ENCODE results near the gene ZNF700. TPM values are rescaled to one million over a fixed set of nuclear protein-coding genes. Genes with fewer than 3 reads are reported as not detected.
"Not testable (repeated sequence)": the region's sequence is repeated elsewhere in the genome, so short reads cannot be mapped to it uniquely, and the experiment has no call there.

The ZNF700 gene
- total RNA-seq (2014; rRNA removed; shearing (Covaris generic)), result 0.12 and 0.26 TPM in 2 replicates
- polyA plus RNA-seq (2014; cell fraction: nucleus; rRNA removed), result 0.17 and 1.0 TPM in 2 replicates

GRCh38 chr19:11924886-11925650 is at the start of gene ZNF700:
Gene ZNF700, plus strand, starts transcription at chr19:11925107. Its CDS starts 104 bp downstream, at chr19:11925211.
- no peak for DNase-seq (ENCODE audit: extremely low read depth, low read depth)

- DNase-seq (ENCODE audit: extremely low read depth, low read depth), result not testable (repeated sequence)
Measured at GRCh38 chr19:11879687-11880266, 45.1 kb upstream of the ZNF700 start.

GRCh38 chr19:11880598-11880997 is 44.3 kb upstream of the ZNF700 start:
- DNase-seq (ENCODE audit: extremely low read depth, low read depth), result no peak

GRCh38 chr19:11881151-11881800 is 43.6 kb upstream of the ZNF700 start:
- peak; percentile 9 for DNase-seq (ENCODE audit: extremely low read depth, low read depth)

GRCh38 chr19:11882606-11883005 is 42.3 kb upstream of the ZNF700 start:
- no peak for DNase-seq (ENCODE audit: extremely low read depth, low read depth)

- no peak for DNase-seq (ENCODE audit: extremely low read depth, low read depth)
Measured at GRCh38 chr19:11887234-11887610, 37.7 kb upstream of the ZNF700 start.

- DNase-seq (ENCODE audit: extremely low read depth, low read depth), result no peak
Measured at GRCh38 chr19:11887611-11888531, 37.0 kb upstream of the ZNF700 start, which contains the start of gene ZNF69. Gene ZNF69, plus strand, starts transcription at chr19:11887782. Its CDS starts 142 bp downstream, at chr19:11887924.

GRCh38 chr19:11889901-11890300 is 35.0 kb upstream of the ZNF700 start:
- not testable (repeated sequence) for DNase-seq (ENCODE audit: extremely low read depth, low read depth)

- DNase-seq (ENCODE audit: extremely low read depth, low read depth), result no peak
Measured at GRCh38 chr19:11890634-11891033, 34.3 kb upstream of the ZNF700 start.

- no peak for DNase-seq (ENCODE audit: extremely low read depth, low read depth)
Measured at GRCh38 chr19:11894851-11895250, 30.1 kb upstream of the ZNF700 start.

- DNase-seq (ENCODE audit: extremely low read depth, low read depth), result no peak
Measured at GRCh38 chr19:11902228-11902627, 22.7 kb upstream of the ZNF700 start.

GRCh38 chr19:11905928-11906327 is 19.0 kb upstream of the ZNF700 start:
- DNase-seq (ENCODE audit: extremely low read depth, low read depth), result no peak

- DNase-seq (ENCODE audit: extremely low read depth, low read depth), result not testable (repeated sequence)
Measured at GRCh38 chr19:11911937-11912336, 13.0 kb upstream of the ZNF700 start.

- DNase-seq (ENCODE audit: extremely low read depth, low read depth), result not testable (repeated sequence)
Measured at GRCh38 chr19:11914417-11915051, 10.4 kb upstream of the ZNF700 start.

GRCh38 chr19:11921852-11922495 is 2.9 kb upstream of the ZNF700 start:
- no peak for DNase-seq (ENCODE audit: extremely low read depth, low read depth)

- not testable (repeated sequence) for DNase-seq (ENCODE audit: extremely low read depth, low read depth)
Measured at GRCh38 chr19:11925651-11926187, 812 bp downstream of the ZNF700 start.

- no peak for DNase-seq (ENCODE audit: extremely low read depth, low read depth)
Measured at GRCh38 chr19:11927227-11927626, 2.3 kb downstream of the ZNF700 start.

GRCh38 chr19:11931051-11931450 is 6.1 kb downstream of the ZNF700 start:
- no peak for DNase-seq (ENCODE audit: extremely low read depth, low read depth)

- DNase-seq (ENCODE audit: extremely low read depth, low read depth), result no peak
Measured at GRCh38 chr19:11931513-11931912, 6.6 kb downstream of the ZNF700 start.

Measured in NCI-H460 (cell line).